SKM-1 (cell line): Measurements from ENCODE around the gene RAE1.
"Not testable (repeated sequence)": the region's sequence is repeated elsewhere in the genome, so short reads cannot be mapped to it uniquely, and the experiment has no call there.

Source experiments
- DNase-seq: peaks from one replicate; lab custom pipeline; 2025; ENCODE audit not compliant: unreplicated experiment; lab: John Stamatoyannopoulos, UW

RAE1 gene

DNA sequence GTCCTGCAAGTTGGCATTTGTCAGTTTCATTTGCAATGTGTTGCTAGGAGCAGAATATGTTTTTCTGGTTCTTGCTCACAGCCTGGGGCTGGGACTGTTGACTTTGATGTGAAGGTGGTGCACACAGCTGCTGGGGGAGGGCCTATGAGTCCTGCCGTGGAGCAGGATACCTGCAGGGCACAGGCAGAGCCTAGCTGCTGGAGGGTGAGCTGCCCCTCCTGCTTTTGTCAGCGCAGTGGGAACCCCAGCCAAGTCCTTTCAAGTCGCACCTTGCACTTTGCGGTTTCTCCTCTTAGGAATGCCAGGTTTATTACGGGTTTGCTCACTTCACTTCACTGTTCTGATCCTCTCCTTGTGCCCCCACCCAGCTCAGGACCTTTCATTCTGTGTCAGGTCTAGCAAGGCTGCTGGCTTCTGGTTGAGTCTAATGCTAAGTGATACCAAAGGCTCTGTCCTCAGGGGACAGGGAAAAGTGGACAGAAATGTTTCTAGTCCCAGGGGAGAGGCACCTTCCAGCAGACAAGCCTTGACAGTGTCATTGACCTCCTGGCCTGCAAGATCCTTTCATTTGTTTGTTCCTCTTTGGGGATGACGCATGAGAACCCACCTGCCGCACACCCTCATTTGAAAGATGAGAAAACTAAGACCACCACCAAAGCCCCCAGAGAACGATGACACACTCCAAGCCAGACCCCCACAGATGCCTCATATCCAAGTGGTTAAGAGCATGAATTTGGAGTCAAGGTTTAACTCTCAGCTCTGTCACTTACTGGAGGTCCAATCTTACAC, 24.2 kb upstream of the RAE1 start:
- DNase-seq = no peak

DNA sequence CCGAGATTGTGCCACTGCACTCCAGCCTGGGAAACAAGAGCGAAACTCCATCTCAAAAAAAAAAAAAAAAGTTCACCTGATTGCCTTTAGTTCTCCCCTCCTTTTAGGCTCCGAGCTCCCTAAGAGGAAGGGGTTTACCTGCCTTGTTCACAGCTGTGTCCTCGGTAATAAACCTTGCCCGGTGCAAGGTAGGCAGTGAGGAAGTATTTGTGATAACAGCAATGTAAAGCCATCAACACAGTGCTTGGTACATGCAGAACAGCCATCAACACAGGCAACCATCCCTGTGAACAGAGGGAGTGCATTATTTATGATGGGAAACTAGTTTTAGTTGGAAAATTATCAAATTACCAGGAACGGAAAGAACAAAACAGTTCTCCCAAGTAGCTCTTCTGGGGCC, 23.2 kb upstream of the RAE1 start:
- DNase-seq = no peak

DNA sequence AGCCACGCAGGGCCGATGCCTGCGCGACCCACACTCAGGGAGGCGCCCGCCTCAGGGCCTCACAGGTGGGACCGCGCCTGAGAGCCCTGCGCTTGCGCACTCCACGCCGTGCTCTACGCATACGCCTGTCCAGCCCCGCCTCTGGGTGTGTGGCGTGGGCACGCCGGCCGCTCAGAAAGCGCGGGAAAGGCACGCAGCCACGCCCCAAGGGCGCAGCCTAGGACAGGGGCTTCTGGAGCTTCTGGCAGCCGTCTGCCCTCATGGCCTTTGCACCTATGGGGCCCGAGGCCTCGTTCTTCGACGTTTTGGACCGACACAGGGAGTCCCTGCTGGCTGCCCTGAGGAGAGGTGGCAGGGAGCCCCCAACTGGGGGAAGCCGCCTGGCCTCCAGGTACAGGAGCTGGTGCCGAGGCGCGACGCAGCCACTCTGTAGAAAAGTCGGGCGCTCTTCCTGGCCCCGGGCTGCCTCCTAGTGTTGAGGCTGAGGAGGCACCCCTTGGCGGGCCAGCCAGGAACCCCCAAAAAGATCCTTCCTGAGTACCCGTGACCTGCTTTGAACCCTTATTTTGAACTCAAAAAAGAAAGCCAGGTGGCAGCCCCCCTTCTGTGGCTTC, 21.3 kb upstream of the RAE1 start, which contains the start of gene SPO11:
Gene SPO11, plus strand, starts transcription at position 196 of the 614 bp plus-strand sequence. Its CDS starts 65 bp downstream, at position 261.
- no peak for DNase-seq

DNA sequence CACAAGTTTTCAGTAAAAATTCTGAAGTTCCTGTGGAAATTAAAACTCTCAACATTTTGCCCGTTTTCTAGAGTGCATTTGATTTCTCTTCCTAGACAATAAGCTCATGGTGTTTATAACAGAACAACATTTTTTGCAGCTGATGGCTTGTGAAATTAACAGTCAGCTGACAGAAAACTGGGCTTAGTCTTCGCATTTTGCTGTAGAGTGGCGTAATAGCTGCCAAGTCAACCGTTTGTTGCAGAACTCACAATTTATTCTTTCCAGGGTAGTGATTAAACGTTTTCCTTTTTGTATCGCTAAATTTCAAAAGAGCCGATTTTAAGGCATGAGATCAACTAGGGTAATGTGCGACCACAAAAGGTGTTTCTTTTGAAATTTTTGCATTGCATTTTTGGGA, 20.1 kb upstream of the RAE1 start:
- DNase-seq = no peak

DNA sequence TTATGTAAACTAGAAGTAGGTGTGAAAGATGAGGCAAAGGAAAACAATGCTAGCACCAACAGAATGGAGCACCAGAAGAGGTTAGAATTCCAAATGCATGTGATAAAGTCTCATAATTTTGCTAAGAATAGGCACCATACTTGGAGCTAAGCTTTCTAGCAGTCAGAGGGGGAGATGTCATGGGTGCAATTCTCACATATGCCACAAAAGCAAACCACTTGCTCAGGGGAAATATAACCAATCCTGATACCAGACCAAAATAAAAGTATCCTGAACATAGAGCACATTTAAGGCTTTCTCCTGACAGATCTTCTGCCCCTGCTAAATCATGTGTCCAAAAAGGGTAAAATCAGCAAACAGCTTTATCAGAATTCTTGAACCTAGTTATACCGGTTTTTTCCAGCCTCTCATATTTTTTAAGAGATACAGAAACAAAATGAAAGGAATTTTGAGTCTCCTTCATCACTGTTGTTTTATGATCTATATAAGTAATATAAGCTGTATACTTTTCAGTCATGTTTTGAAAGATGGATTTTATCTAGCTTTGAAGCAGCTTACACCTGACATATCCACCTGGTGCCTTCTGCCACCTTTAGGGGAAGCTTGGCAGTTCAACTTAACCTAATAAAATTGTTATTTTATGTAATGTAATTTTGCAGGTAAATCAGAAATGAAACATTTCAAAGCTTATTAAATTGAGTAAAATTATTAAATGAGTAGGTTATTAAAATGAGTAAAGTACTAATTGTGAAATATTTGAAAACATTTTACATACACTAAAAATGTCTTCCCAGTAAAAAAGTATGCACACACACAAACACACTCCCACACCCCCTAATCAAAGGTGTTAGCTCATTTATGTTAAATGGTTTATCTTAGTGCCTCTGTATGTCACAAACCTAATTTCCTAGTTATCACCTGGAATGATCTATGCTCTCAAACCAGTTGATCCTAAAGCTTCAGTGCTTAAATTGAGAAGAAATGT, 18.7 kb upstream of the RAE1 start:
- DNase-seq = no peak

DNA sequence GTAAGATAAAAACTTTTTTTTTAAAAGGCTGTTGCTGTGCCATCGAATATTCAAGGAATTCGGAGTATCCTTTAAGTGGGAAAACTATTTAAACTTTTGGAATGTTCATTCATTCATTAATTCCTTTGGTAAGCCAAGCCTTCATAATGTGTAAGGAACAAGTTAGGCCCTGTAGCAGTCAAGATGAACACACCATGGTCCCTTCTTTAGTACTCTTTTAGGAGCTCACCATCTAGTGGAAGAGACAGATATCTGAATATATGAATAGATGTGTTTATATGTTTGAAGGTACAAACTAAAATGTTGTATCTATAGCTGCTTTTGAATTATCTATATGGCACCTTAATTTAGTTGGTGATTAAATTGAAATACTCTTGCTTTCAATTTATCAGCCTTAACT, 15.7 kb upstream of the RAE1 start:
- DNase-seq = no peak

DNA sequence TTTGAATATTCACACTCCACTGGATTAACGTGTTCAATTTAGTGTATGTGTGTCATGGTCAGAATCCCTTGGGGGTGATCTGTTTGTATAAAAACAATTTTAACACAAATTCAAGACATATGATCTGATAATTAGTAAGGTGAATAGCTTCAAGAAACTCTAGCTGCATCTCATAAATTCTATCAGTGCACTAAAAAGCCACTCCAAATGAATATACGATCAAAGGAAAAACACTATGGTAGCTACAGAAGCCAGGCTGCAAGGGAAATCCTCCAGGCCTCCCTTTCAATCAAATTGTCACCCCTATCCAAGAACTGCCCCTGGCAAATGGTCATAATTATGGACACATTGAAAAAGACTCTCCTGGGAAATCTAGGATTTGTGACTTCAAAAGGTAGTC, 9.4 kb upstream of the RAE1 start:
- DNase-seq = no peak

DNA sequence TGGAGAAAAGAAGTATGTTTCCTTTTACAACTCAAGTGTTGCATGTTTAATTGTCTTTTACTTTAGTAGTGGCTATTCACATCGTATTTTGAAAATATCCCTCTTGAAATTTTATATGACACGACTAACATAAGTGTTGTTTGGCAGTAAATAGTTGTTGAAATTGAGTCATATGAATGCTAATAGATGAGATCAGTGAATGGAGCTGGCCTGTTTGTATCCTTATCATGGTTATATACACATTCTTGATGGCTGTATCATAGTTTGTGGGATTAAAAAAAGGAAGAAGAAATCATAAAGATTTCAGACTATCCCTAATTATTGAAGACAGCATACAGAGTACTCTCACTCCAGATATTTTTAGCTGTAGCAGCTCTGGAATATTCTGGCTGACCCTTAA, 8.2 kb upstream of the RAE1 start:
- no peak for DNase-seq

DNA sequence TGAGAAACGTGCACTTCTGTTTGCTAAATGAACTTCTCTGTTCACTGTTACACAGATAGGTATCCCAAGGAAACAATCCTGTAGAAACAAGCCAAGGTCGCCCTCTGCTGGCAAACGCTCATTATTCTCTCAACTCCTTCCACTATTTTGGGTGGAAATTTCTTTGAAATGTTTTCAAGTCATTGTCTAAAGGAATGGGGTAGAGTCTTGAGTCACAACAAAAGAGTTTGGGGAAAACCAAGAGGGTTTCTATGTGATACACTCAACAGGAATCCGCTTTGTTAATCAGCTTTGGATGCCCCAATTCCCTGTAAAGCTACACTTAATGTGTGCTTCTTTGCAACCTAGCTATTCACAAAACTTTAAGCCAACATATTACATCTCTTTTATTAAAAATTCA, 4.6 kb upstream of the RAE1 start:
- peak; percentile 66 for DNase-seq

DNA sequence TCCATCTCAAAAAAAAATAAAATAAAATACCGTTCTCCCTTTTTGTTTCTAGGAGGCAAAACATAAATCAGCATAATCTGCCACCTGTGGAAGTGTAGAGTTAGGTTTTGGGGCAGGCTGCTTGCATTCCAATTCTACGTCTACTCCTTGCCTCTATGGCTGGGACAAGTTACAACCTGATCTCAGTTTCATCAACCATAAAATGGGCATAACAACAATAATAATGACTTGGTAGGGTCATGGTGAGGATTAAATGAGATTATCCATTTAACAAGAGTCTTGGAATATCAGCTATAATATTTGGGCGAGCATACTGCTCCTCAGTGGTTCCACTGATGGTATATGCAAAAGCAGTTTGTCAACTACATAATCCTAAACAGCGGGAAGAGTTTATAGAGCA, 3.7 kb upstream of the RAE1 start:
- DNase-seq = no peak

DNA sequence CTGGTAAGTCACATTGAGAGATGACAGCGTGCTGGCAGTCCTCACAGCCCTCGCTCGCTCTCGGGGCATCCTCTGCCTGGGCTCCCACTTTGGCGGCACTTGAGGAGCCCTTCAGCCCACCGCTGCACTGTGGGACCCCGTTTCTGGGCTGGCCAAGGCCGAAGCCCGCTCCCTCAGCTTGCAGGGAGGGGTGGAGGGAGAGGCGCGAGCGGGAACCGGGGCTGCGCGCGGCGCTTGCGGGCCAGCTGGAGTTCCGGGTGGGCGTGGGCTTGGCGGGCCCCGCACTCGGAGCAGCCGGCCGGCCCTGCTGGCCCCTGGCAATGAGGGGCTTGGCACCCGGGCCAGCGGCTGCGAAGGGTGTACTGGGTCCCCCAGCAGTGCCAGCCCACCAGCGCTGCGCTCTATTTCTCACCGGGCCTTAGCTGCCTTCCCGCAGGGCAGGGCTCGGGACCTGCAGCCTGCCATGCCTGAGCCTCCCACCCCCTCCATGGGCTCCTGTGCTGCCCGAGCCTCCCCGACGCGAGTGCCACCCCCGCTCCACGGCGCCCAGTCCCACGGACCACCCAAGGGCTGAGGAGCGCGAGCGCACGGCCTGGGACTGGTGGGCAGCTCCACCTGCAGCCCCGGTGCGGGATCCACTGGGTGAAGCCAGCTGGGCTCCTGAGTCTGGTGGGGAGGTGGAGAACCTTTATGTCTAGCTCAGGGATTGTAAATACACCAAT, 2.7 kb upstream of the RAE1 start:
- not testable (repeated sequence) for DNase-seq

DNA sequence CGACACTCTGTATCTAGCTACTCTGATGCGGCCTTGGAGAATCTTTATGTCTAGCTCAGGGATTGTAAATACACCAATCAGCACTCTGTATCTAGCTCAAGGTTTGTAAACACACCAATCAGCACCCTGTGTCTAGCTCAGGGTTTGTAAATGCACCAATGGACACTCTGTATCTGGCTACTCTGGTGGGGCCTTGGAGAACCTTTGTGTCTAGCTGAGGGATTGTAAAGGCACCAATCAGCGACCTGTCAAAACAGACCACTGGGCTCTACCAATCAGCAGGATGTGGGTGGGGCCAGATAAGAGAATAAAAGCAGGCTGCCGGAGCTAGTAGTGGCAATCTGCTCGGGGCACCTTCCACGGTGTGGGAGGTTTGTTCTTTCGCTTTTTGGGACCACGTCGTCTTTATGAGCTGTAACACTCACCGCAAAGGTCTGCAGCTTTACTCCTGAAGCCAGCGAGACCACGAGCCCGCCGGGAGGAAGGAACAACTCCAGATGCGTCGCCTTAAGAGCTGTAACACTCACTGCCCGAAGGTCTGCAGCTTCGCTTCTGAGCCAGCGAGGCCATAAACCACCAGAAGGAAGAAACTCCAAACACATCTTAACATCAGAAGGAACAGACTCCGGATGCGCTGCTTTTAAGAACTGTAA, 2.0 kb upstream of the RAE1 start:
- not testable (repeated sequence) for DNase-seq

DNA sequence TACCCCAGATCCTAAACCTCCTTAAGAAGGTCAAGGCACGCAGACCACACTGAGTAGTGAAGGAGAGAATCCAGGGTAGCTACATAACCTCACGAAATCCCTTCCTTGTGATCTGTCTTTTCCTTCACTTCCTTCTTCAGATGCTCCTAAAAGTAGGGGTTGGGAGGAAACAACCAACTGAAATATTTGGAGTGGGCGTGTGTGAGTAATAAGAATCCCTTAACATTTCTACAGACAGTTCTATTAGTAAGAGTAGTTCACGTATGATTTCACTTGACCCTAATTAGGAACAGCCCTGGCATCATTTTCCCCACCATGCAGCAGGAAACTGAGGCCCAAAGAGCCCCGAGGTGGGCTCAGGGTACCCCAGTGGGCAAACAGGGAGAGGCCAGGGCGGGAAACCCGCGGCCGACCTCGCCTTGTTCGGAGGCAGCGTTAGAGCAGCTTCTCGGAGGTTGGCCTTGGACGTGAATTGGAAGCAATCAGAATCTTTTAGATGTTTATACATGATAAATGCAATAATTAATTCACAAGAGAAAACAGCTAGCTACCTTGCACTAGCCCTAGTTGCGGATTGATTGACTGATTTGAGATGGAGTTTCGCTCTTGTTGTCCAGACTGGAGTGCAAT, 859 bp upstream of the RAE1 start:
- no peak for DNase-seq

DNA sequence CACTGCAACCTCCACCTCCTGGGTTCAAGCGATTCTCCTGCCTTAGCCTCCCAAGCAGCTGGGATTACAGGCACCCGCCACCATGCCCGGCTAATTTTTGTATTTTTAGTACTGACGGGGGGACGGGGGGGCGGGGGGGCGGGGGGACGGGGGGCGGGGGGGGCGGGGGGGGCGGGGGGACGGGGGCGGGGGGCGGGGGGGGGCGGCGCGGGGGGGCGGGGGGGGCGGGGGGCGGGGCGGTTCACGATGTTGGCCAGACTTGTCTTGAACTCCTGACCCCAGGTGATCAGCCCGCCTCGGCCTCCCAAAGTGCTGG, 371 bp upstream of the RAE1 start:
- DNase-seq = not testable (repeated sequence)

DNA sequence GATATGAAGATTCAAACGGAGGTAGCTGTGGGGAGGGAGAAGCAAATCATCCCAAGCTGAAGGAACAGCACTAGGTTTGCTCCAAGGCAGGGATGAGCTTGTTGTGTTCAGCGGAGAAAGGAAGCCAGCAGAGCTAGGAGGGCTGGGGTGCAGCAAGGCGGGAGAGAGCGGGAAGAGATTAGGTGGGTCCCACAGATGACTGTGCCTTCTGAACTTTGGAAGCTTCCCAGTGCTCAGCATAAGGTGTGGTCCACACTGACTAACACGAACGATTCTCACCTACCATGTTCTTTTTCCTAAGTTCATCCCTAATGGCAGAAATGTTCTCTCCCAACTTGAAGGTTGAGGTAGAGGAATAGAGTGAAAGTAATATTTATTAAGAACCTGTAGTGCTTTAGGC, 1.2 kb downstream of the RAE1 start:
- no peak for DNase-seq

DNA sequence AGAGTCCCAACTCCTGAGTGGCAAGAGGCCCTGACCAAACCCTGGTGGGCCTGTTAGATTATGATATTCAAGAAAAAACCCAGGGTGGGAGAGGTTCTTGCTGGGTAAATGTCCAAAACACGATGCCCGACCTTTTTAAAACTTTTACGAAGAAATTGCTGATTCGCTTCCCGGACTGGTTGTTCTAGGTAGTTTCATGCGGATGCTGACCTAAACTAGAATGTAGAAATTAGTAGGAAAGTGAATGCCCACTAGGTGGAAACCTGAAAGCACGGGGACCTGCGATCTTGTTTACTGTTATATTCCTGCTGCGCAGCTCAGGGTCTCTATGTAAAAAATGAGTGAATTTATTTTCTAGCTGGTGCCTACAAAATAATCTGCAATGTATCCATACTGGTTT, 2.3 kb downstream of the RAE1 start:
- DNase-seq = no peak

DNA sequence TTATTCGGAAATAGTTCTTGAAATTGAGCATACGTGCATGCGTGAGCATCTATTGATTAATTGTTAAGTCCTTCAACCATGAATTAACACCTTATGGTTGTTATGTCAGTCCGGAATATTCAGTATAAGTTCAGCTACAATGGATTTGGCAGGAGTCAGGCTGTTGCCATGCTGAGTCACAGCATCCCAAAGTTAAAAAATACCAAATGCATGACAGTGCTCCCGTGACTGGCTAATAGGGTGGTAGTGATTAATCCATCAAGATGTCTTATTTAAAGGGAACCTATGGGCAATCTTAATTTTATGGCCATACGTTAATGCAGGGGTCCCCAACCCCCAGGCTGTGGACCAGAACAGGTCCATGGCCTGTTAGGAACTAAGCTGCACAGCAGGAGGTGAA, 10.5 kb downstream of the RAE1 start:
- no peak for DNase-seq

DNA sequence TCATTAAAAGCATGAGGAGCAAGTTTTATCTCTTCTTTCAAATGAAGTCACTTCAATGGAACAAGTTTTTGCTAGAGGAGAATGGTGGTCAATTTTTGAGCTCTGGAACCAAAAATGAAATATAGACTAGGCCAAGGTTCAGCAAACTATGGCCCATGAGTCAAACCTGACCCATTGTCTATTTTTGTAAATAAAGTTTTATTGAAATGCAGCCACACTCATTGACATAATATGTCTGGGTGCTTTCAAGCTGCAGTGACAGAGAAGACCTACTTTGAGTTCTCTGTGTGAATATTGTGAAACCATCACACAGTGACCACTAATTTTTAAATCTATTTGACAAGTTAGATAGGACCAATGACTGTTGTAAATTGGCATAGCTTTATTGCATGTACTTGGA, 13.4 kb downstream of the RAE1 start:
- no peak for DNase-seq

DNA sequence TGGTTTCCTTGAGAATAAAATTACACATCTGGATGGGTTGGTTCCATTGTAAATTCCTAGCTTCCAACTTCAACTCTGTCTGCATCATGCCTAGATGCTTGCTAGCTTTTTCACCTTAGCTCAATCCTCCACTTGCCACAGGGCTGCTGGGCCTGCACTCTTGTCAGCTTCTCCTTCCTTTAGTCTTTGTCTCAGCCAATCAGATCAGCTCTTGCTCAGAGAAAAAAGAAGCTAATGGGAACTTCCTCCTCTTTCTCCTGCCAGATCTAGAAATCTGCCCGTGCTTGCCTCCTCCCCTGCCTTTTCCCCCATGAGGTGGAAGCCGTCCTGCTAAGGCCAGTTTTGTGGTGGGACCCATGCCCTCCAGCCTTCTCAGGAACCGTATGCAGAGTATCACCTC, 18.5 kb downstream of the RAE1 start:
- DNase-seq = no peak

DNA sequence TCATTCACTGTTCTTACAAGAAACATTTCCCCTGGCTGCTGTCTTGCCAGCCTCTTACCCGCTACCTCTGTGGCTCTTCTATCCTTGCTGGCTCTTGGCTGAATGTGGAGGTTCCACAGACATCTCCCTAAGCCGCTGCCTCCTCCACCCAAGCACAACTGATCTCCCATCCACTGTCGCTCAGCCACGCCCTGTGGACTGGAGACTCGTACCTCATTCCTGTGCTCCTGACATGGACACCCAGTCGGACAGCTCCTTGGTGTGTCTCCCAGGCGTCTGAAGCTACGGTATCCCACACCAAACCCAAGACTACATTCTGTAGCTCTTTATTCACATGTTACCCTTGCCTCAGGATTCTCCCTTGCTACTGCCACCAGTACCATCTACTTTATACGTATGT, 19.3 kb downstream of the RAE1 start:
- DNase-seq = no peak
